ENCODE results near the gene RMND1.

Gene RMND1

DNA sequence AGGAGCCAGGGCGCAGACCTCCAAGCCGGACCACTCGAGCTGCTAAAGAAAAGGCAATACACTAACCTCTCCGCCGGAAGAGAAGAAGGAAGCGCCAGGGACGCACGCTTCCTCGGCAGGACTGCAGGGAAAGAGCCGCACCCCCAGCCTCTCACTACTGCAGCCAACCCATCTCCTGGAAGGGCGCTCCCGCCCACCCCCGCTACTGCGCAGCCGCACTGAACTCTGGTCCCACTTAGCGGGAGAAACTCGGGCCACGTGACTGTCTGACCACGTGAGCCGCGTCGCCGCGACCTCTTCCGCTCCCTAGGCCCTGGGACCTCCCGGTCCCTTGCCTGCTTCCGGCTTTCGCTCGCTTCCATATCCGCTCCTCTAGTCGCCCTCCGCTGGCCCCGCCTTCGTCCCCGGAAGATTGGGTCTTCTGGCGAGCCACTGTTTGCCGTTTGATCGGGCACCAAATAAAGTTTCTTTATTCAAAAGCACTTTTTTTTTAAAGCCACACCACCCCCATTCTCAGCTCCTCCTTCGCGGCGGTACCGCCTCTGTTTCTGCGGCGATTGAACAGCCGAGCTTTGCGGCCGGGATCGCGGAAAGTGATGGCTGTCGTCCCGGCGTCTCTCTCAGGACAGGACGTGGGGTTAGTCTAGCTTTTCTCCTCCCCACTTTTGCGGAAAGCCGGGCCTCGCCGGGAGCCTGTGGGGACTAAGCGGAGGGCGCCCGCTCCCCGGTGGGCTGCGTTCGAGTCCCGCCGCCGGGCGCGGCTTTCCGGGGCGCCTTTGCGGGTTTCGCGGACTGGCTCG is at the start of gene RMND1:
RMND1 (minus strand) TSS at position 177 of the 800 bp plus-strand sequence. CDS start 6,315 bp downstream, outside the sequence.
- TF ChIP-seq, protein P1, sequence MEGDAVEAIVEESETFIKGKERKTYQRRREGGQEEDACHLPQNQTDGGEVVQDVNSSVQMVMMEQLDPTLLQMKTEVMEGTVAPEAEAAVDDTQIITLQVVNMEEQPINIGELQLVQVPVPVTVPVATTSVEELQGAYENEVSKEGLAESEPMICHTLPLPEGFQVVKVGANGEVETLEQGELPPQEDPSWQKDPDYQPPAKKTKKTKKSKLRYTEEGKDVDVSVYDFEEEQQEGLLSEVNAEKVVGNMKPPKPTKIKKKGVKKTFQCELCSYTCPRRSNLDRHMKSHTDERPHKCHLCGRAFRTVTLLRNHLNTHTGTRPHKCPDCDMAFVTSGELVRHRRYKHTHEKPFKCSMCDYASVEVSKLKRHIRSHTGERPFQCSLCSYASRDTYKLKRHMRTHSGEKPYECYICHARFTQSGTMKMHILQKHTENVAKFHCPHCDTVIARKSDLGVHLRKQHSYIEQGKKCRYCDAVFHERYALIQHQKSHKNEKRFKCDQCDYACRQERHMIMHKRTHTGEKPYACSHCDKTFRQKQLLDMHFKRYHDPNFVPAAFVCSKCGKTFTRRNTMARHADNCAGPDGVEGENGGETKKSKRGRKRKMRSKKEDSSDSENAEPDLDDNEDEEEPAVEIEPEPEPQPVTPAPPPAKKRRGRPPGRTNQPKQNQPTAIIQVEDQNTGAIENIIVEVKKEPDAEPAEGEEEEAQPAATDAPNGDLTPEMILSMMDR (IDR thresholded peaks at IDR 0.05) = no peak

DNA sequence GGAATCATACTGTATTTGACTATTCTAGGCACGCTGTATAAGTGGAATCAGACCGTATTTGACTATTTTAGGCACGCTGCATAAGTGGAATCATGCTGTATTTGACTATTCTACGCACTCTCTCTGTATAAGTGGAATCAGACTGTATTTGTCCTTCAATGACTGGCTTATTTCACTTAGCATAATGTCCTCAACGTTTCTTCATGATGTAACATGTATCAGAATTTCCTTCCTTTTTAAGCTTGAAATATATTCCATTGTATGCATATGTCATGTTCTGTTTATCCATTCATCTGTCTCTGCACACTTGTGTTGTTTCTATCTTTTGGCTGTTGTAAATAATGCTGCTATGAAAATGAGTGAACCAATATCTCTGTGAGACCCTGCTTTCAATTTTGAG is 47.6 kb upstream of the RMND1 start:
- TF ChIP-seq, protein P1 (IDR thresholded peaks at IDR 0.05) = no peak

DNA sequence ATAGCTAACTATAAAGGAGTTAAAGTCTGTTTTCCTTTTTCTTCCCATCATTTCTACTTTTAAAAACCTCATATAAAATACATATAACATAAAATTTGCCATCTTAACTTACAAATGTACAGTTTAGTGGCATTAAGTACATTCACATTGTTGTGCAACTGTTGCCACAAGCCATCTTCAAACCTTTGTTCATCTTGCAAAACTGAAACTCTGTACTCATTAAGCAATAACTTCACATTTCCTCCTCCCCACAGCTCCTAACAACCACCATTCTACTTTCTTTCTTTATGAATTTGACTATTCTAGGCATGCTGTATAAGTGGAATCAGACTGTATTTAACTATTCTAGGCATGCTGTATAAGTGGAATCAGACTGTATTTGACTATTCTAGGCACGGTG is 46.4 kb upstream of the RMND1 start:
- TF ChIP-seq, protein P1 (IDR thresholded peaks at IDR 0.05) = no peak

DNA sequence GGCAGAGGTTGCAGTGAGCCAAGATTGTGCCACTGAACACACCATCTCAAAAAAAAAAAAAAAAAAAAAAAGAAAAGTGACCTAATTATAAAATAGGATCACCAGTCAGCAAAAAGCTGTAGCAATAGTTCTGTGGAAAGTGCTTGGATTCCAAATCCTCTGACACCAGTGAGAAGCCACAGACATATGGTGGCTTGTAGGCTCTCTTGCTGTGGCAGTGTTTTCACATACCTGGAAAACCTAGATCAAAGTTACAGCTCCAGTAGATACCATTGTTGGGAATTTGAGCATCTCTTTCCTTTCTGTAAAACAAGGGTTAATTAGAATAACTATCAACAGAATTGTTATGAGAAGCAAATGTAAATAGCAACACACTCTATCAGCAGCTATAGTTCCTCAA is 46.0 kb upstream of the RMND1 start:
- TF ChIP-seq, protein P1 (IDR thresholded peaks at IDR 0.05) = no peak

DNA sequence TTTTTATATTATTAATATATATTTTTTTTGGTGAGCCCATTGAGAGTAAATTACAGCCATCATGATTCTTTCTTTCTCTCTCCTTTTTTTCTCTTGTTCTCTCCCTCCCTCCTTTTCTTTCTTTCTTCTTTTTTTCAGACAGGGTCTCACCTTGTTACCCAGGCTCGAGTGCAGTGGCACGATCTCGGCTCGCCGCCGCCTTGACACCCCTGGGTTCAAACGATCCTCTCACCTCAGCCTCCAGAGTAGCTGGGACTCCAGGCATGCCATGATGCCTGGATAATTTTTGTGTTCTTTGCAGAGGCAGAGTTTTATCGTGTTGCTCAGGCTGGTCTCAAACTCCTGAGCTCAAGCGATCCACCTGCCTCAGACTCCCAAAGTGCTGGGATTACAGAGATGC is 43.5 kb upstream of the RMND1 start:
- TF ChIP-seq, protein P1 (IDR thresholded peaks at IDR 0.05) = no peak

GRCh38 chr6:151494936-151495320 is 43.0 kb upstream of the RMND1 start:
- TF ChIP-seq, protein P1 (IDR thresholded peaks at IDR 0.05) = no peak

- TF ChIP-seq, protein P1 (IDR thresholded peaks at IDR 0.05) = no peak
Measured at GRCh38 chr6:151494235-151494935, 42.5 kb upstream of the RMND1 start.

Data from LNCAP (cell line).